Endometrial microvascular endothelial cells (primary cell): ENCODE data around the gene CEP70. TPM values are rescaled to one million over a fixed set of nuclear protein-coding genes. Genes with fewer than 3 reads are reported as not detected.

Experiments used
- total RNA-seq: library from RNA; depleted of rRNA; stranded (reverse); fragments of >200 nt; gene quantifications from one replicate; pipeline ENCODE4 v1.2.3, GENCODE V29; 2015; ENCODE audit errors: inconsistent ontology term

The CEP70 gene
- total RNA-seq, 1 donor from 2014 or later = 9.2 TPM

Other genes starting within 250 kb of the CEP70 start
- 4.0 TPM for gene MRAS, start 245.7 kb downstream of the CEP70 start, total RNA-seq
- gene ESYT3, start 159.6 kb downstream of the CEP70 start, total RNA-seq = not detected
- gene FAIM, start 14.5 kb upstream of the CEP70 start, total RNA-seq = 12.5 TPM
- gene PIK3CB, start 240.7 kb upstream of the CEP70 start, total RNA-seq = 29.4 TPM